K562 (cell line): ENCODE measurements around the gene CDKL5. TPM values are rescaled to one million over a fixed set of nuclear protein-coding genes. Genes with fewer than 3 reads are reported as not detected.

Experiments
- ATAC-seq: fragments of 200-7000 bp; cut with Tn5 transposase; 3 replicates; pipeline ENCODE4 v1.9.1; 2020; ENCODE audit warnings: moderate library complexity
- BruUV-seq: library from RNA; stranded (reverse); fragments of 400-500 nt; replicated peaks from 2 replicates; lab custom pipeline; 2021; lab: Mats Ljungman, UMichigan
- CTCF ChIA-PET: fragments of 300-600 bp; formaldehyde crosslinking; extraction: SDS; loops from one replicate; lab custom pipeline; 2021; ENCODE audit warnings: low intra/inter-chr PET ratio; lab: Yijun Ruan, JAX
- POLR2A ChIA-PET: fragments of 300-600, 350-650 bp; sonication (Branson Sonifier 250); formaldehyde crosslinking; extraction: SDS; loops from one replicate; lab custom pipeline; 2021; ENCODE audit warnings: antibody characterized with exemption, inconsistent platforms; lab: Yijun Ruan, JAX
- DNase-seq, 4 experiments: peaks; one replicate each; pipeline versions ENCODE4 v3.0.0 to v3.0.0-alpha.2; 2011 to 2018; ENCODE audit warnings: low spot score in 3 of 4, mixed read lengths in 3 of 4; ENCODE audit errors: extremely low read depth in 1 of 4
- FAIRE-seq: peaks from 2 replicates; lab custom pipeline; 2011; peaks lifted over from hg19 to GRCh38; lab: Jason Lieb, UNC
- H2AFZ ChIP-seq: 2 replicates; pipeline ENCODE4 v1.6.0; 2011; ENCODE audit warnings: low read depth, low read length, control low read depth, inconsistent platforms
- H3K27ac ChIP-seq: fragments of 200-600 bp; 3 replicates; pipeline ENCODE4 v1.8.0; 2011; ENCODE audit warnings: low read depth, mild to moderate bottlenecking, control low read depth, inconsistent platforms, low read length, moderate library complexity, mixed read lengths; ENCODE audit errors: extremely low read depth
- H3K27me3 ChIP-seq, 2 experiments: fragments of 300-600 bp in 1 of 2; 2 replicates in 1 of 2; 3 replicates in 1 of 2; pipeline versions ENCODE4 v1.6.0 to v1.8.0; 2011; ENCODE audit warnings: inconsistent platforms in 2 of 2, low read length in 2 of 2, mild to moderate bottlenecking in 1 of 2, mixed read lengths in 1 of 2, moderate library complexity in 1 of 2; ENCODE audit not compliant: control insufficient read depth in 2 of 2, insufficient read depth in 2 of 2
- H3K36me3 ChIP-seq: fragments of 300-600 bp; 3 replicates; pipeline ENCODE4 v1.8.0; 2011; ENCODE audit warnings: mild to moderate bottlenecking, low read length, inconsistent platforms; ENCODE audit not compliant: control insufficient read depth, insufficient read depth
- H3K4me1 ChIP-seq, 2 experiments: fragments of 200-600 bp in 1 of 2; replicated peaks in 1 of 2; 2 replicates in 1 of 2; 3 replicates in 1 of 2; pipeline versions ENCODE4 v1.5.1 to v1.8.0; 2011; ENCODE audit warnings: inconsistent platforms in 2 of 2, low read length in 2 of 2, mild to moderate bottlenecking in 1 of 2, mixed read lengths in 1 of 2, moderate library complexity in 1 of 2; ENCODE audit not compliant: control insufficient read depth in 2 of 2, insufficient read depth in 2 of 2
- H3K4me2 ChIP-seq: 2 replicates; pipeline ENCODE4 v1.6.1; 2011; ENCODE audit warnings: low read length, control low read depth, inconsistent platforms, mixed read lengths; ENCODE audit not compliant: insufficient read depth
- H3K4me3 ChIP-seq: fragments of 200-600 bp; sonication (generic), shearing (Covaris generic); 2 replicates; pipeline ENCODE4 v1.5.1; 2016; ENCODE audit warnings: control low read depth, inconsistent platforms
- H3K79me2 ChIP-seq: fragments of 200-600 bp; 3 replicates; pipeline ENCODE4 v1.8.0; 2011; ENCODE audit warnings: low read length, inconsistent platforms; ENCODE audit not compliant: control insufficient read depth, insufficient read depth
- H3K9ac ChIP-seq, 2 experiments: 2 replicates each; pipeline versions ENCODE4 v1.6.0 to v1.6.1; 2011; ENCODE audit warnings: low read depth in 2 of 2, low read length in 2 of 2, control low read depth in 1 of 2, inconsistent platforms in 1 of 2, mild to moderate bottlenecking in 1 of 2, mixed read lengths in 1 of 2; ENCODE audit not compliant: insufficient read depth in 1 of 2
- H3K9me1 ChIP-seq: one replicate; pipeline ENCODE4 v1.6.0; 2011; ENCODE audit warnings: inconsistent platforms, mild to moderate bottlenecking, low read length, moderate library complexity; ENCODE audit not compliant: control insufficient read depth, insufficient read depth
- H3K9me3 ChIP-seq: replicated peaks from 2 replicates; pipeline ENCODE4 v1.5.1; 2011; ENCODE audit warnings: low read depth, low read length, inconsistent platforms; ENCODE audit not compliant: control insufficient read depth, insufficient read depth
- H4K20me1 ChIP-seq: replicated peaks from 2 replicates; pipeline ENCODE4 v1.6.1; 2011; ENCODE audit warnings: low read length, inconsistent platforms, mixed read lengths; ENCODE audit not compliant: control insufficient read depth, insufficient read depth
- FOXK1 ChIP-seq: sonication (generic); formaldehyde crosslinking; IDR thresholded peaks from 2 replicates; pipeline ENCODE4 v1.8.0; 2022; ENCODE audit warnings: missing genetic modification reagents, mild to moderate bottlenecking, borderline replicate concordance
- U2AF1 ChIP-seq: fragments of 200-400 bp; formaldehyde crosslinking; optimal IDR thresholded peaks from 2 replicates; pipeline ENCODE3; 2017; ENCODE audit warnings: mild to moderate bottlenecking, low read depth, low read length, moderate library complexity
- ZNF586 ChIP-seq: fragments of 450-650 bp; formaldehyde crosslinking; conservative IDR thresholded peaks from 2 replicates; pipeline ENCODE4 v1.4.0; 2020; ENCODE audit warnings: mild to moderate bottlenecking, moderate library complexity
- WGBS: fragments of 100-300 bp; shearing (Covaris generic); methylation state at CpG from one replicate; pipeline ENCODE4 v1.1.6; 2016; ENCODE audit warnings: low coverage, mixed read lengths; ENCODE audit not compliant: insufficient coverage; ENCODE audit errors: missing lambda C conversion rate; 5-methylcytosine and 5-hydroxymethylcytosine counted together
- in situ Hi-C: fragments of 300-500 bp; cut with MboI; formaldehyde crosslinking; loops from 4 replicates; pipeline ENCODE4 v1.15.0; 2018; ENCODE audit warnings: inconsistent platforms, mixed read lengths
- intact Hi-C: fragments of 100-400 bp; cut with micrococcal nuclease; formaldehyde crosslinking; loops from 2 replicates; pipeline ENCODE4 v1.14.2; 2022
- polyA plus RNA-seq, 8 experiments: library from polyadenylated mRNA; depleted of rRNA in 4 of 8; stranded (reverse) in 5 of 8; unstranded in 3 of 8; fragments of >200 nt; fragmentation: Nextera tagmentation in 2 of 8; fragmentation: Illumina TruSeq in 1 of 8; extraction: Ambion mirVana in 2 of 8; extraction: Trizol in 1 of 8; gene quantifications; 2 replicates each; pipeline versions ENCODE4 v1.2.1 to v1.2.3, GENCODE V29; 2011 to 2014; ENCODE audit warnings: inconsistent platforms in 1 of 8, missing spikeins in 1 of 8
- total RNA-seq, 7 experiments: library from RNA; depleted of rRNA in 6 of 7; stranded (reverse); fragments of >200 nt in 6 of 7; fragmentation: Illumina TruSeq in 2 of 7; extraction: Trizol in 2 of 7; gene quantifications; 2 replicates each; pipeline versions ENCODE4 v1.2.1 to v1.2.3, GENCODE V29; 2011 to 2021; ENCODE audit warnings: low replicate concordance in 1 of 7
- TF ChIP-seq, protein P1 (sequence below): fragments of 250-450 bp; sonication (Bioruptor Pico); IDR thresholded peaks from 2 replicates; pipeline ENCODE4 v1.8.0; 2021; ENCODE audit warnings: moderate library complexity, mild to moderate bottlenecking, inconsistent platforms

The CDKL5 gene
- total and polyA plus RNA-seq, 9 of the 15 experiments (the other 6 are each of a cell fraction or from before 2014, with no cell fraction given) = under 0.01 to 0.21 (median 0.04) TPM

DNA sequence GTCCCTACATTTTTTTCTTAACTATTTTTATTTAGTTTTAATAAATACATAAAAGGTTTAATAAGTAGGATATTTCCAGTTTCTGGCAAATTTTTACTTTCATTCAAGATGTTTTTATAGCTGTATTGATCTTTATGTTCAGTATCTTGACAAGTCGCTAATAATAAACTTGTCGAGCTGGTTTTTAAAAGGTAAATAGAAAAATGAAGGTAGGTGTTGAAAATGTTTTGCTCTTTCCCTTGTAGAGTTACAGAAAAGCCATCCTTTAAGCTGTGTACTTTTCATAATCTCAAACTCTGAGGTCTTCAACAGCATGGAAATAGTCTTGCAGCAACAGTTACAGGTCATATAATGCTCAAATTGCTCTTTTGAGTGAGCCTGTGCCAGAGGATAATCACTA is 193.9 kb downstream of the CDKL5 start:
- no peaks in the 10 kb centered on the region for H3K9me3 ChIP-seq
- ATAC-seq (no peak), DNase-seq (no peak), FAIRE-seq (no peak)
- no TSS peak for BruUV-seq
- in situ Hi-C loops = no loop called here
- no peak overlapping the region for H3K4me3 ChIP-seq
- intact Hi-C loops = no loop called here
- H3K27me3 ChIP-seq = no peaks in the 10 kb centered on the region; a peak in 1 of 5 replicates
- WGBS = 0% methylated on average over 2 of the region's 2 CpGs
- no peak overlapping the region for H3K27ac ChIP-seq
- no peaks in the 10 kb centered on the region for H3K36me3 ChIP-seq
- CTCF ChIA-PET = no interaction called here
- no peak overlapping the region for H2AFZ ChIP-seq
- H3K79me2 ChIP-seq = no peaks in the 10 kb centered on the region
- H3K9me1 ChIP-seq = no peaks in the 10 kb centered on the region
- POLR2A ChIA-PET = no interaction called here
- no peaks in the 10 kb centered on the region for H4K20me1 ChIP-seq
- H3K4me1 ChIP-seq = no peaks in the 10 kb centered on the region
- H3K9ac ChIP-seq = no peak overlapping the region
- TF ChIP-seq FOXK1 (CRISPR knock-in tag) (no peak), U2AF1 (no peak)
- TF ChIP-seq, protein P1, sequence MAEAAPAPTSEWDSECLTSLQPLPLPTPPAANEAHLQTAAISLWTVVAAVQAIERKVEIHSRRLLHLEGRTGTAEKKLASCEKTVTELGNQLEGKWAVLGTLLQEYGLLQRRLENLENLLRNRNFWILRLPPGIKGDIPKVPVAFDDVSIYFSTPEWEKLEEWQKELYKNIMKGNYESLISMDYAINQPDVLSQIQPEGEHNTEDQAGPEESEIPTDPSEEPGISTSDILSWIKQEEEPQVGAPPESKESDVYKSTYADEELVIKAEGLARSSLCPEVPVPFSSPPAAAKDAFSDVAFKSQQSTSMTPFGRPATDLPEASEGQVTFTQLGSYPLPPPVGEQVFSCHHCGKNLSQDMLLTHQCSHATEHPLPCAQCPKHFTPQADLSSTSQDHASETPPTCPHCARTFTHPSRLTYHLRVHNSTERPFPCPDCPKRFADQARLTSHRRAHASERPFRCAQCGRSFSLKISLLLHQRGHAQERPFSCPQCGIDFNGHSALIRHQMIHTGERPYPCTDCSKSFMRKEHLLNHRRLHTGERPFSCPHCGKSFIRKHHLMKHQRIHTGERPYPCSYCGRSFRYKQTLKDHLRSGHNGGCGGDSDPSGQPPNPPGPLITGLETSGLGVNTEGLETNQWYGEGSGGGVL (CRISPR knock-in tag) = no peak
- no peak overlapping the region for H3K4me2 ChIP-seq

DNA sequence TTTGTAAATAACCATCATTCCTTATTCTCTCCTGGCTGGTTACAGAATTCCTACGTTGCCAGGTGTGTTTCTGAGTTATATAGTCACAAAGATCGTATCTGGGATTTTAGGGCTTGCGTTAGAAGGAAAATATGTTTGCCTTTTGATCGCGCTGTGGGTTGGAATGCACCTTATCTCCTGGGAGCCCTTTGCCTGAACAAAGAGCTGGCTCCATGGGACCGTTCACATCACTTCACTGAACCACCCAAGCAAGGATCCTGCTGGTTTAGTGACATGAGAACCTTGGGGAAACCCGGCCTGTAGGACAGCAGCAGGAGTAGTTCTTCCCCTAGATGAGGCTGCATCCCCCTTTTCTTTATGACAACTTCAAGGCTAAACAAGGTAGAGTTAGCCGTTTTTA is 194.9 kb downstream of the CDKL5 start:
- intact Hi-C loops (no loop called here), in situ Hi-C loops (no loop called here)
- Histone ChIP-seq H3K9me3 (no peaks in the 10 kb centered on the region), H3K27ac (no peak overlapping the region), H3K4me3 (no peak overlapping the region), H3K4me2 (no peak overlapping the region), H3K4me1 (no peaks in the 10 kb centered on the region), H3K9me1 (no peaks in the 10 kb centered on the region), H3K79me2 (no peaks in the 10 kb centered on the region), H3K36me3 (no peaks in the 10 kb centered on the region), H3K9ac (no peak overlapping the region), H2AFZ (no peak overlapping the region), H3K27me3 (no peaks in the 10 kb centered on the region; a peak in 1 of 5 replicates), H4K20me1 (no peaks in the 10 kb centered on the region)
- no TSS peak for BruUV-seq
- no peak for DNase-seq
- POLR2A ChIA-PET = interaction anchor here (0.6 kb wide), 1 partner anchor 139 kb away, joined by 3 read pairs; no protein-coding TSS in a partner anchor
- CTCF ChIA-PET = no interaction called here
- no peak for TF ChIP-seq ZNF586 (CRISPR knock-in tag)
- FAIRE-seq = no peak
- WGBS = 0% methylated on average over 6 of the region's 8 CpGs
- ATAC-seq = no peak
